ENCODE data around the gene SLX4IP. TPM values are rescaled to one million over a fixed set of nuclear protein-coding genes. Genes with fewer than 3 reads are reported as not detected.
A peak's percentile ranks its signal among the peaks of the same experiment; 100 is the strongest.

Gene SLX4IP
- total and polyA plus RNA-seq, 2 donors (not counting 1 experiment from before 2014, with no cell fraction given), result 2.0 to 8.1 TPM

- Histone ChIP-seq H3K4me3 (ENCODE audit: control extremely low read depth in 1 of 5, extremely low read depth in 1 of 5, insufficient read depth in 1 of 5, low read depth in 2 of 5, low read length in 4 of 5) (no peak overlapping the region), H3K9ac (ENCODE audit: low read length) (no peak overlapping the region), H3K4me1 (ENCODE audit: control insufficient read depth in 2 of 2, insufficient read depth in 2 of 2, low read length in 2 of 2) (peaks cover under 1% of the 10 kb centered on the region in 2 donors), H3K27me3 (replicated peaks in 1 of 4; ENCODE audit: control extremely low read depth in 1 of 4, control insufficient read depth in 3 of 4, insufficient read depth in 4 of 4, low read length in 3 of 4) (no peaks in the 10 kb centered on the region), H3K4me2 (replicated peaks; ENCODE audit: low read depth, low read length, poor library complexity, severe bottlenecking) (no peak overlapping the region), H2AFZ (ENCODE audit: insufficient read depth, low read depth, low read length, poor library complexity, severe bottlenecking) (no peak overlapping the region), H3K9me3 (ENCODE audit: control extremely low read depth in 1 of 3, control insufficient read depth in 2 of 3, insufficient read depth in 1 of 3, low read length in 2 of 3) (no peaks in the 10 kb centered on the region), H3K27ac (ENCODE audit: low read length in 2 of 2) (no peak overlapping the region), H3K36me3 (replicated peaks in 1 of 2; ENCODE audit: control extremely low read depth in 1 of 2, control insufficient read depth in 1 of 2, extremely low read depth in 1 of 2, insufficient read depth in 2 of 2, low read length in 1 of 2) (no peaks in the 10 kb centered on the region), H4K20me1 (ENCODE audit: control insufficient read depth, insufficient read depth, low read length, poor library complexity, severe bottlenecking) (peaks cover 32% of the 10 kb centered on the region), H3K79me2 (ENCODE audit: control insufficient read depth, insufficient read depth, low read length) (peaks cover 17% of the 10 kb centered on the region)
- H3K27ac Mint-ChIP-seq, result no peak overlapping the region
- ATAC-seq (ENCODE audit: low read depth), result no peak
- POLR2A ChIA-PET, result no interaction called here
- no peaks in the 10 kb centered on the region for H3K27me3 Mint-ChIP-seq
- H3K9me3 Mint-ChIP-seq (ENCODE audit: insufficient read depth), result no peaks in the 10 kb centered on the region
- intact Hi-C loops (cut with micrococcal nuclease), result no loop called here
- peaks cover 36% of the 10 kb centered on the region for H3K4me1 Mint-ChIP-seq
- TF ChIP-seq EZH2 (IDR thresholded peaks at IDR 0.05; ENCODE audit: borderline replicate concordance, insufficient read depth, low read depth, low read length, poor library complexity, severe bottlenecking), result no peak
- TF ChIP-seq, protein P1, sequence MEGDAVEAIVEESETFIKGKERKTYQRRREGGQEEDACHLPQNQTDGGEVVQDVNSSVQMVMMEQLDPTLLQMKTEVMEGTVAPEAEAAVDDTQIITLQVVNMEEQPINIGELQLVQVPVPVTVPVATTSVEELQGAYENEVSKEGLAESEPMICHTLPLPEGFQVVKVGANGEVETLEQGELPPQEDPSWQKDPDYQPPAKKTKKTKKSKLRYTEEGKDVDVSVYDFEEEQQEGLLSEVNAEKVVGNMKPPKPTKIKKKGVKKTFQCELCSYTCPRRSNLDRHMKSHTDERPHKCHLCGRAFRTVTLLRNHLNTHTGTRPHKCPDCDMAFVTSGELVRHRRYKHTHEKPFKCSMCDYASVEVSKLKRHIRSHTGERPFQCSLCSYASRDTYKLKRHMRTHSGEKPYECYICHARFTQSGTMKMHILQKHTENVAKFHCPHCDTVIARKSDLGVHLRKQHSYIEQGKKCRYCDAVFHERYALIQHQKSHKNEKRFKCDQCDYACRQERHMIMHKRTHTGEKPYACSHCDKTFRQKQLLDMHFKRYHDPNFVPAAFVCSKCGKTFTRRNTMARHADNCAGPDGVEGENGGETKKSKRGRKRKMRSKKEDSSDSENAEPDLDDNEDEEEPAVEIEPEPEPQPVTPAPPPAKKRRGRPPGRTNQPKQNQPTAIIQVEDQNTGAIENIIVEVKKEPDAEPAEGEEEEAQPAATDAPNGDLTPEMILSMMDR (IDR thresholded peaks at IDR 0.05), result no peak
- CTCF ChIA-PET, result interaction anchor here (0.8 to 4.4 kb wide), 8 partner anchors 8 to 450 kb away, joined by 3 to 39 read pairs (median 4); partner anchors contain the start of genes MKKS and SLX4IP
- H3K4me3 Mint-ChIP-seq, result no peak overlapping the region
- no peak for DNase-seq
Observed at GRCh38 chr20:10428008-10428407, 7.1 kb upstream of the SLX4IP start.

GRCh38 chr20:10429443-10429981, 5.6 kb upstream of the SLX4IP start:
- peaks cover 15% of the 10 kb centered on the region for H3K79me2 ChIP-seq (ENCODE audit: control insufficient read depth, insufficient read depth, low read length)
- H3K4me2 ChIP-seq (replicated peaks; ENCODE audit: low read depth, low read length, poor library complexity, severe bottlenecking), result no peak overlapping the region
- H3K36me3 ChIP-seq (replicated peaks in 1 of 2; ENCODE audit: control extremely low read depth in 1 of 2, control insufficient read depth in 1 of 2, extremely low read depth in 1 of 2, insufficient read depth in 2 of 2, low read length in 1 of 2), result no peaks in the 10 kb centered on the region
- TF ChIP-seq EZH2 (IDR thresholded peaks at IDR 0.05; ENCODE audit: borderline replicate concordance, insufficient read depth, low read depth, low read length, poor library complexity, severe bottlenecking), result no peak
- TF ChIP-seq, protein P1 (IDR thresholded peaks at IDR 0.05), result no peak
- ChIA-PET POLR2A (no interaction called here), CTCF (interaction anchor here (0.7 to 1.1 kb wide), 2 partner anchors 339 to 451 kb away, joined by 3 to 7 read pairs; no protein-coding TSS in a partner anchor)
- intact Hi-C loops (cut with micrococcal nuclease), result no loop called here
- no peaks in the 10 kb centered on the region for H3K9me3 Mint-ChIP-seq (ENCODE audit: insufficient read depth)
- no peaks in the 10 kb centered on the region for H3K27me3 Mint-ChIP-seq
- H4K20me1 ChIP-seq (ENCODE audit: control insufficient read depth, insufficient read depth, low read length, poor library complexity, severe bottlenecking), result peaks cover 32% of the 10 kb centered on the region
- peaks cover 42% of the 10 kb centered on the region for H3K4me1 Mint-ChIP-seq
- H3K4me3 Mint-ChIP-seq, result no peak overlapping the region
- H3K9me3 ChIP-seq (ENCODE audit: control extremely low read depth in 1 of 3, control insufficient read depth in 2 of 3, insufficient read depth in 1 of 3, low read length in 2 of 3), result no peaks in the 10 kb centered on the region
- DNase-seq (no peak), ATAC-seq (ENCODE audit: low read depth) (no peak)
- no peaks in the 10 kb centered on the region for H3K27me3 ChIP-seq (replicated peaks in 1 of 4; ENCODE audit: control extremely low read depth in 1 of 4, control insufficient read depth in 3 of 4, insufficient read depth in 4 of 4, low read length in 3 of 4)
- 100% methylated on average over 3 of the region's 5 CpGs for WGBS (ENCODE audit: insufficient coverage)
- no peak overlapping the region for H3K9ac ChIP-seq (ENCODE audit: low read length)
- H2AFZ ChIP-seq (ENCODE audit: insufficient read depth, low read depth, low read length, poor library complexity, severe bottlenecking), result no peak overlapping the region
- peak overlapping the region; percentile 2 for H3K27ac Mint-ChIP-seq
- peaks cover 4 to 7% of the 10 kb centered on the region in 2 donors for H3K4me1 ChIP-seq (ENCODE audit: control insufficient read depth in 2 of 2, insufficient read depth in 2 of 2, low read length in 2 of 2)
- H3K27ac ChIP-seq (ENCODE audit: low read length in 2 of 2), result no peak overlapping the region
- H3K4me3 ChIP-seq (ENCODE audit: control extremely low read depth in 1 of 5, extremely low read depth in 1 of 5, insufficient read depth in 1 of 5, low read depth in 2 of 5, low read length in 4 of 5), result no peak overlapping the region

Data from B cell (primary cell).